Esophagus muscularis mucosa (tissue), 4 donors: Measurements from ENCODE around the gene LRGUK. TPM values are rescaled to one million over a fixed set of nuclear protein-coding genes. Genes with fewer than 3 reads are reported as not detected.

Experiments
- DNase-seq: peaks from one replicate; pipeline ENCODE4 v3.0.0-alpha.2; 2017; ENCODE audit errors: extremely low spot score
- H3K27ac ChIP-seq, 4 donors: fragments of 200-600 bp; sonication (generic); replicated peaks in 1 of 4; 1 replicate in 3 of 4; 2 replicates in 1 of 4; pipeline ENCODE4 v1.5.1; 2016 to 2019; ENCODE audit warnings: mild to moderate bottlenecking in 1 of 4
- H3K27me3 ChIP-seq, 4 donors: fragments of 200-600 bp; sonication (generic); one replicate each; pipeline versions ENCODE4 v1.5.1 to v1.6.0; 2016 to 2019
- H3K36me3 ChIP-seq, 4 donors: fragments of 200-600 bp; sonication (generic); one replicate each; pipeline ENCODE4 v1.5.1; 2016 to 2019
- H3K4me1 ChIP-seq, 4 donors: fragments of 200-600 bp; sonication (generic); one replicate each; pipeline ENCODE4 v1.5.1; 2016 to 2019
- H3K4me3 ChIP-seq, 4 donors: fragments of 200-600 bp; sonication (generic); 1 replicate in 2 of 4; 2 replicates in 2 of 4; pipeline ENCODE4 v1.5.1; 2016 to 2019; ENCODE audit warnings: mild to moderate bottlenecking in 4 of 4, moderate library complexity in 1 of 4
- H3K9me3 ChIP-seq, 4 donors: fragments of 200-600 bp; sonication (generic); 1 replicate in 3 of 4; 2 replicates in 1 of 4; pipeline ENCODE4 v1.5.1; 2016 to 2019
- CTCF ChIP-seq, 3 experiments: fragments of 200-600 bp in 2 of 3; fragments of 450-650 bp in 1 of 3; sonication (generic) in 2 of 3; IDR thresholded peaks; one replicate each; pipeline ENCODE4 v1.5.1; 2017 to 2019; ENCODE audit warnings: antibody characterized with exemption in 3 of 3, mild to moderate bottlenecking in 2 of 3, moderate library complexity in 1 of 3
- EP300 ChIP-seq: sonication (generic); formaldehyde crosslinking; IDR thresholded peaks from one replicate; pipeline ENCODE4 v1.6.1; 2017; ENCODE audit warnings: antibody characterized with exemption
- POLR2A ChIP-seq: fragments of 450-650 bp; IDR thresholded peaks from one replicate; pipeline ENCODE4 v1.6.1; 2017; ENCODE audit warnings: antibody characterized with exemption, moderate library complexity, mild to moderate bottlenecking, low read depth
- POLR2AphosphoS5 ChIP-seq, 2 donors: sonication (generic); formaldehyde crosslinking; IDR thresholded peaks; one replicate each; pipeline ENCODE4 v1.6.1; 2017; ENCODE audit warnings: antibody characterized with exemption in 2 of 2
- WGBS: methylation state at CpG from one replicate; pipeline ENCODE4 v1.1.5; 2018; 5-methylcytosine and 5-hydroxymethylcytosine counted together
- intact Hi-C: fragments of 100-400 bp; cut with DNase I; formaldehyde crosslinking; loops from one replicate; pipeline ENCODE4 v1.15.1; 2023
- total RNA-seq, 4 donors: library from RNA; depleted of rRNA; stranded (reverse); fragments of >200 nt; gene quantifications; one replicate each; pipeline versions ENCODE4 v1.1.0 to v1.2.1, GENCODE V29; 2016

Gene LRGUK
- total RNA-seq, 4 donors from 2014 or later: 0.13 to 0.83 (median 0.31) TPM

DNA sequence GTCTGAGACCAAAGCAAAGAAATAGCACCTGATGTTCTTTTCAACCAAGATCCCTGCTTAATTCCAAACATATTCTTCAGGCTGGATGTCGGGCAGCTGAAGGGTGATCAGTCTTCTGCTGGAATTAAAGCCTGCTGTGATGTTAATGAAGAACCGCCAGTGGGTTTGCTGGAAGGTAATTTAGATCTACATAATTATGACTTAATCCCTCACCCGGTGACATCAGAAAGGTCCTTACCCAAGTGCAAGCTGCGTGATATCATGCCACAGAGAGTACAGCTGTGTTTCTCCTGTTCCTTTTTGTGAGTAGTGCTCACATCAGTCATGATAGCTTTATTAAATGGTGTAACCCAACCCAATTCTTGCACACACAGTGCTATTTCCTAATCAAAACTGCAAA is 29.1 kb upstream of the LRGUK start:
- intact Hi-C loops: no loop called here
- WGBS: 90% methylated on average over 4 of the region's 4 CpGs

GRCh38 chr7:134101716-134102115 is 25.4 kb upstream of the LRGUK start:
- Histone ChIP-seq H3K27me3 (no peaks in the 10 kb centered on the region), H3K4me1 (no peaks in the 10 kb centered on the region), H3K9me3 (no peaks in the 10 kb centered on the region), H3K4me3 (no peak overlapping the region), H3K36me3 (no peaks in the 10 kb centered on the region), H3K27ac (no peak overlapping the region)
- no peak for DNase-seq
- intact Hi-C loops: no loop called here
- 22% methylated on average over 3 of the region's 3 CpGs for WGBS
- TF ChIP-seq POLR2AphosphoS5 (IDR thresholded peaks at IDR 0.05): no peak
- no peak for TF ChIP-seq POLR2A
- no peak for TF ChIP-seq CTCF (IDR thresholded peaks at IDR 0.05)
- TF ChIP-seq EP300: no peak

More for the DNA sequence above, 29.1 kb upstream of the LRGUK start:
- no peaks in the 10 kb centered on the region for H3K4me1 ChIP-seq
- no peak overlapping the region for H3K4me3 ChIP-seq
- peaks cover 0 to 3% (median 0%) of the 10 kb centered on the region in 4 donors for H3K9me3 ChIP-seq
- H3K36me3 ChIP-seq: no peaks in the 10 kb centered on the region
- H3K27ac ChIP-seq: no peak overlapping the region
- DNase-seq: no peak
- TF ChIP-seq POLR2AphosphoS5 (IDR thresholded peaks at IDR 0.05): no peak
- TF ChIP-seq CTCF (IDR thresholded peaks at IDR 0.05): no peak
- H3K27me3 ChIP-seq: no peaks in the 10 kb centered on the region

DNA sequence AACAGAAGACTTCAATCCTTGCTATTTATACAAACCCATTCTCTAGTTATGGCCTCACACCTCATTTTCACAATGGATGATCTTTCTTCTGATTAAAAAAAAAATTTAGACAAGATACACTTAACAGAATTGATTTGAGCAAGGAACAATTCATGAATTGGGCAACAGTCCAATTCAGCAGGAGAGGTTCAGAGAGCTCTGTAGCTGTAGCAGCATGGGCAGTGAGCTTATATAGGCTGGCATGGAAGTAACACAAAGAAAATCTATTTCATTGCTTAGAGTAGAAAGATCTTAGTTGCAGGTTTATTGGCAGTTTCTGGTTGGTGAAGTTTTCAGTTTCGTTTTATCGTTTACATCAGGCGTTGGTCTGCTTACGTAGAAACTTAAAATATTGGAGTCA is 23.0 kb upstream of the LRGUK start:
- Histone ChIP-seq H3K4me1 (no peaks in the 10 kb centered on the region), H3K9me3 (no peaks in the 10 kb centered on the region), H3K4me3 (no peak overlapping the region), H3K27ac (no peak overlapping the region), H3K27me3 (no peaks in the 10 kb centered on the region), H3K36me3 (no peaks in the 10 kb centered on the region)
- 94% methylated on average over 4 of the region's 4 CpGs for WGBS
- intact Hi-C loops: no loop called here
- TF ChIP-seq POLR2AphosphoS5 (IDR thresholded peaks at IDR 0.05) (no peak), EP300 (no peak), CTCF (IDR thresholded peaks at IDR 0.05) (no peak), POLR2A (no peak)
- DNase-seq: no peak

DNA sequence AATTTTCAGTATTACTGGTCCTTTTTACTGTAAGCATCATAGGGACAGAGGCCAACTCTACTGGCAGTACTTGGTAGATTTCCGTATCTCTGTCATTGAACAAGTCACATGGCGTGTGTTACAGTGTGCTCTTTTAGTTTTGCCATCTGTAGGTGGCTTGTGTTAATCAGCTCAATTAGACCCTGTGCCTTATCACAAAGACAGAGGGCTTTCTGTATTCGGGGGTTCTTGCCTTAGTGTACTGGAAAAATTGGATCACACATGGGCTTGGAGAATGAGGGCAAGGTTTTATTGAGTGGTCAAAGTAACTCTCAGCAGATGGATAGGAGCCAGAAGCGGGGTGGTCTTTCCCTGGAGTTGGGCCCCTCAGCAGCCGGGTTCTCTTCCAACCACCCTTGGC is 21.3 kb upstream of the LRGUK start:
- TF ChIP-seq EP300 (no peak), POLR2A (no peak), CTCF (IDR thresholded peaks at IDR 0.05) (no peak), POLR2AphosphoS5 (IDR thresholded peaks at IDR 0.05) (no peak)
- no peaks in the 10 kb centered on the region for H3K9me3 ChIP-seq
- no peaks in the 10 kb centered on the region for H3K27me3 ChIP-seq
- intact Hi-C loops: no loop called here
- H3K27ac ChIP-seq: no peak overlapping the region
- H3K4me1 ChIP-seq: no peaks in the 10 kb centered on the region
- 81% methylated on average over 5 of the region's 5 CpGs for WGBS
- H3K36me3 ChIP-seq: no peaks in the 10 kb centered on the region
- H3K4me3 ChIP-seq: no peak overlapping the region
- no peak for DNase-seq

DNA sequence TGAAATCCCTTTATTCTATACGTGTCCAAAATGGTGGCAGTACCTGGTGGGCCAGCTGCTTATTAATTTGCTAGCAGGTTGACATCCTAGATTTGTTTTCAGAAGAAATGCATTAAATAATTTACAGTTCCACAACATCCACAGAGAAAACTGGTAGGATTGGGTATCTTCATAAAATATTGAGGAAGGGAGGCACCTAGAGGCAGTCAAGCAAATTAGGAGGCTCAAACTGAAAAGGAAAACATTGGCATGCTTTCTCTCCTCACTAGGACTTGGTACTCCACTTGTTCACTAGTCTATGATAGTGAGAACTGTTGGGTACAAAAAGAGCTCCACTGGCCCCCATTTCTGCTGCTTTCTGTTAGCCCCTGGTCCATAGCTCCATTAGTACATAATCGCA is 18.3 kb upstream of the LRGUK start:
- H3K4me1 ChIP-seq: no peaks in the 10 kb centered on the region
- no peaks in the 10 kb centered on the region for H3K27me3 ChIP-seq
- no peak overlapping the region for H3K27ac ChIP-seq
- TF ChIP-seq POLR2AphosphoS5 (IDR thresholded peaks at IDR 0.05) (no peak), EP300 (no peak), CTCF (IDR thresholded peaks at IDR 0.05) (no peak), POLR2A (no peak)
- no peaks in the 10 kb centered on the region for H3K36me3 ChIP-seq
- intact Hi-C loops: no loop called here
- H3K9me3 ChIP-seq: no peaks in the 10 kb centered on the region
- no peak for DNase-seq
- WGBS: 95% methylated on average over 2 of the region's 2 CpGs
- no peak overlapping the region for H3K4me3 ChIP-seq
